HG03103 (cell line): ENCODE results near the gene CAAP1.
A peak's percentile ranks its signal among the peaks of the same experiment; 100 is the strongest.
"Not testable (repeated sequence)": the region's sequence is repeated elsewhere in the genome, so short reads cannot be mapped to it uniquely, and the experiment has no call there.

Experiments
- ATAC-seq: cut with Tn5 transposase; IDR thresholded peaks from one replicate; pipeline ENCODE4 v1.9.1; 2021; ENCODE audit warnings: low read depth; ENCODE audit not compliant: unreplicated experiment

The CAAP1 gene

GRCh38 chr9:26892251-26893029 is at the start of gene CAAP1:
TSS of gene CAAP1 (minus strand) at chr9:26892802. CDS start at chr9:26892715, 87 bp downstream.
- ATAC-seq, result peak; percentile 90

DNA sequence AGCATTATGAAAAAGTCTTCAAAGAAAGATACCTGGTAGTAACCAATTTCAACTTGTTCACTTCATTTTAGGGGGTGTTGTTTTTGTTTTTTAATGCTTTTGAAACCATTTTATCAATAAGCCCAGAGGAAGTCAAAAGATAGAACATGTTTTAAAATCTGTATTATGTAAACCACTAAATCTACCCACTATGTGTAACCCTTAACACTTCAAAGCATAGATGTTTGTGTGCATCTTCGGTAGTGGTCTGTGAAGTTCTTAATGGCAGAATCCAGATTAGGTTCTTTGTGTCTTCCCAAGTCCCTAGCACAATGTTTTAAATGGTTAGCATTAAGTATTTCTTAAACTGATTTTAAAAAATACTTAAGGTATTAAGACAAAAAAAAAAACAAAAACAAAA is 48.2 kb upstream of the CAAP1 start:
- no peak for ATAC-seq

DNA sequence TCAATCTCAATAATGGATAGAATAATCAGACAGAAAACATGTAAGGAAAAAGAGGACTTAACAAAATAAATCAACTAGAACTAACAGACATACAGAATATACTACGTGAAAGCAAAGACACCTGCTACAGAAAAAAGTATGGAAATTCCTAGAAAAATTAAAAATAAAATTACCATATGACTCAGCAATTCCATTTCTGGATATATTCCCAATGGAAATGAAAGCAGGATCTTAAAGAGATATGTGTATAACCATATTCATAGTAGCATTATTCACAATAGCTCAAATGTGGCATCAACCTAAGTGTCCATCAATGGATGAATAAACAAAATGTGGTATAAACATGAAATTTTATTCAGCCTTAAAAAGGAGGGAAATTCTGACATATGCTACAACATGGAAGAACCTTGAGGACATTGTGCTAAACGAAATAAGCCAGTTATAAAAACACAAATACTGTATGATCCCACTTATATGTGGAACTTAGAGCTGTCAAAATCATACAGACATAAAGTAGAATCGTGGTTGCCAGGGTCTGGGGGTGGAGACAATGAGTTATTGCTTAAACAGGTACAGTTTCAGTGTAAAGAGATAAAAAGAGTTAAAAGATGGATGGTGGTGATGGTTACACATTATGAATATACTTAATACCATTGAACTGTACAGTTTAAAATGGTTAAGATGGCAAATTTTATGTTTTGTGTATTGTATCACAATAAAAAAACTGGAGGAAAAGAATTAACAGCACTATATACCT is 47.5 kb upstream of the CAAP1 start:
- ATAC-seq, result no peak

DNA sequence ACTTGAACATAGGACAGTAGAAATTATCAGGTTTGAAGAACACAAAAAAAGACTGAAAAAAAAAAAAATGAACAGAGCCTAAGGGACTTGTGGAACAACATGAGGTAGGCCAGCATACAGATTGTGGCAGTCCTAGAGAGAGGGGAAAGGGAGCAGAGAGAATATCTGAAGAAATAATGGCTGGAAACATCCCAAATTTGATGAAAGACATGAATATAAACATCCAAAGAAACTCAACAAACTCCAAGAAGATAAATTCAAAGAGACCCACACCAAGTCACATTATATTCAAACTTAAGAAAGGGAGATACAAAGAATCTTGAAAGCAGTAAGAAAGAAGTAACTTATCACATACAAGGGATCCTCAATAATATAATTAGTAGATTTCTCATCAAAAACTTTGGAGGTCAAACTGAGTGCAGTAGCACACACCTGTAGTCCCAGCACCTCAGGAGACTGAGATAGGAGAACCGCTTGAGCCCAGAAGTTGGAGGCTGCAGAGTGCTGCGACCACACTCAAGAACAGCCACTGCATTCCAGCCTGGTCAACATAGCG is 45.3 kb upstream of the CAAP1 start:
- no peak for ATAC-seq

GRCh38 chr9:26935847-26936246 is 43.2 kb upstream of the CAAP1 start:
- no peak for ATAC-seq

GRCh38 chr9:26928902-26929495 is 36.4 kb upstream of the CAAP1 start:
- ATAC-seq, result no peak

DNA sequence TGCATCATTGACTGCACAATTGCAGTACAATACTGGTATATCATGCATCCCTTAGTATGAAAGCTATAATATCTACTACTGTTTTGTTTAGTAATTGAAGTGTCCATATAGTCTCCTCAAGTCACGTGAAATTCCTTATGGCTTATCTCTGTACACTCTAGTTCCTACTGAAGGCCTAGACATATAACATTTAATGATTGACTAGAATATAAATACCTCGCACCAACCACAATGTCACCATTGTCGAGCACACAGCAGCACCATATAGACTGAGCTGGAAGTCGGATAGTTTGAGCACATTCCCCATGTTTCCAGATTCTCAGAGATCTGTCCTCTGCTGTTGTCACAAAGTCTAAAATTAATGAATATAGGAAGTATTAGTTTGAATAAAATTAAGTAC is 33.0 kb upstream of the CAAP1 start:
- no peak for ATAC-seq

DNA sequence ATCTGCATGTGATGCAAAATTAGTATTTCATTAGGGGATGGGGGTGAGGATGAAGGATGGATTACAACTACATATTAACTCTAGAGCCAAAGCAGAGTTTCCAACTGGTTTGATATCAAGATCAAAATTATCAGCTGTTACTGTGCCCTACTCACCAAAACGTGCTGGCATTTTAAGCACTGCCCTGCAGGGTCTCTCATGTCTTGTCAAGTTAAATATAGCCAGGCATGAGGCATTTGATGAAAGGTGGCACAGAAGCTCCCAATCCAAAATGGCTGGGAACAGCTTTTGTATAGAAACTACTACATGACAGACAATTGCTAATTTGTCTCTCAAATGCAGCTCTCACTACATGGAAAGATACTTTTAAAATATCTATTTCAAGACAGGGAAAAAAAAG is 27.1 kb upstream of the CAAP1 start:
- no peak for ATAC-seq

GRCh38 chr9:26913138-26913668 is 20.6 kb upstream of the CAAP1 start:
- no peak for ATAC-seq

- no peak for ATAC-seq
Measured at GRCh38 chr9:26904671-26905070, 12.1 kb upstream of the CAAP1 start.

DNA sequence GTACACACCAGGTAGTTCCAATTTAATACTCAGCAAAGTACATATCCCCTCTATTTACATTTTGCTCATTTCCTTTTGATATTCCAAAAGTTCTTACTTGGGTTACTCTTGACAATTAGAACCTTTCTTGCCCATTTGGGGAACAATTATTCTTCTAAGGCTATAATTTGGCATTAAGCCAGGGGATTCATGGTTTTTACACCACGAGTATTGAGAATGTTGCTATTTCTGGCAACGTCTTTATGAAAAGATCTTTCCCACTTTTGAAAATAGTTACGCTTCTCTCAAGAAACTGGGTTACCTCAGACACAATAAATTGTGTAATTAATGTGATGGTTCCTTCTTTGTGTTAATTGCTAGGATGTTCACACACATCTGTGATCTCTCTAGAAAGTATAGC is 11.5 kb upstream of the CAAP1 start:
- ATAC-seq, result no peak

DNA sequence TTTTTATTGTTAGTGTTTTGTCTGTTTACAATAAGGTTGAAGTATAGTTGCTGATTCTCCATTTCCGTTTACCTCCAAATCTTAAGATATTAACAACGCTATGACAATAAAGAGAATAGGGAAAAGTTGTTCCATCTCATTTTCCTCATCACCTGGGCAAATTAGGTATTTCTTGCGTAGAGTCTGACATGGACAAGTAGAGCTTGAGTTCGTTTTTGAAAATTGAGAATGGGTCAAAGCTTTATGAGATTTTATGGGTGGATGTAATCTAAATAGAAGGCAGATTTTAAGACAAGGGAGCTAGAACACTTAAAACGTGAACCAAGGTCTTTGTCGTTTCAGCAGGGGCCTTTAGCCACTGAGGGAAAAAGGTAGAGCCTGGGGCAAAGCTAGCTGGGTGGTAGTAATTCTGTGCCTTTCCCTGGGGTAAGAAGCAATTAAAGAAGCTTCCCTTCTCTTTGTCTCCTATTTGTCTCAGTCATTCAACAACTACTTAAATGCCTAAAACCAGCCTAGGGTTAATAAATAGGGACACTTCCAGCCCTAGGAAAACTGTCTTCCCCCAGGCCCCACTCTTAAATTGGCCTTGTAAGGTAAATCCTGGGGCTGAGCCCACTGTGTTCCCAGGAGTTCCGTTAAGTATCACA is 551 bp upstream of the CAAP1 start:
- no peak for ATAC-seq

GRCh38 chr9:26891726-26892125 is 876 bp downstream of the CAAP1 start:
- ATAC-seq, result no peak

- no peak for ATAC-seq
Measured at GRCh38 chr9:26888271-26888670, 4.3 kb downstream of the CAAP1 start.

- ATAC-seq, result no peak
Measured at GRCh38 chr9:26882154-26882553, 10.4 kb downstream of the CAAP1 start.

GRCh38 chr9:26880262-26880661 is 12.3 kb downstream of the CAAP1 start:
- ATAC-seq, result no peak

- ATAC-seq, result not testable (repeated sequence)
Measured at GRCh38 chr9:26875155-26875554, 17.4 kb downstream of the CAAP1 start.

- no peak for ATAC-seq
Measured at GRCh38 chr9:26870292-26870691, 22.3 kb downstream of the CAAP1 start.

DNA sequence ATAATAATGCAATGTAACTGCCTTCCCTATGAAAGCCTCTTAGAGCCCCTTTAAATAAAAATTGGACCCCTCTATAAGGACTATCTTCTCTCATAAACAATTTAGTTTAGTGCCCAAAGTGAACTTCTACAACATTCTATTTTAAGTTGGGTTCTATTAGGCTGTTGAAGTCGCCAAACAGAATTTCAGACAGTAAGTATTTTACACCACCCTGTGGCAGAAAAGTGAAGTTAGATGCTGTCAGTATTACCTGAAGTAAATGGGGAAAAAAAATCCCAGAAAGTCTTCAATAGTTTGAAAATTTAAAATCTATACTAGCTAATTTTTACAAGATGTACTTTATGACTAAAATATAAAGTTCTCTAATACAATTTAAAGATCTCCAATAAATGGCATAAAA is 29.5 kb downstream of the CAAP1 start:
- ATAC-seq, result no peak

- ATAC-seq, result peak; percentile 85
Measured at GRCh38 chr9:26856413-26857032, 36.1 kb downstream of the CAAP1 start.
